HFFc6 (cell line): ENCODE measurements around the gene HLA-B. TPM values are rescaled to one million over a fixed set of nuclear protein-coding genes. Genes with fewer than 3 reads are reported as not detected.
A peak's percentile ranks its signal among the peaks of the same experiment; 100 is the strongest.

Experiments
- DNase-seq: peaks from one replicate; pipeline ENCODE4 v3.0.0-alpha.2; 2018
- H3K27ac Mint-ChIP-seq: 2 replicates; pipeline ENCODE4 v1.8.0; 2020; ENCODE audit warnings: mild to moderate bottlenecking, mixed read lengths
- H3K27me3 Mint-ChIP-seq: 2 replicates; pipeline ENCODE4 v1.8.0; 2021; ENCODE audit warnings: mild to moderate bottlenecking, moderate library complexity, mixed read lengths; ENCODE audit not compliant: insufficient read depth
- H3K36me3 Mint-ChIP-seq: 2 replicates; pipeline ENCODE4 v1.8.0; 2021; ENCODE audit warnings: low read depth, mixed read lengths
- H3K4me1 Mint-ChIP-seq: 2 replicates; pipeline ENCODE4 v1.8.0; 2020; ENCODE audit warnings: low read depth, mixed read lengths
- H3K4me3 Mint-ChIP-seq: 2 replicates; pipeline ENCODE4 v1.8.0; 2020; ENCODE audit warnings: mild to moderate bottlenecking, moderate library complexity, mixed read lengths
- H3K9me3 Mint-ChIP-seq: 2 replicates; pipeline ENCODE4 v1.8.0; 2020; ENCODE audit warnings: mild to moderate bottlenecking, mixed read lengths
- CTCF ChIP-seq: fragments of 200-600 bp; sonication (generic); IDR thresholded peaks from 2 replicates; pipeline ENCODE4 v1.5.0; 2021; ENCODE audit warnings: antibody characterized with exemption, mild to moderate bottlenecking
- total RNA-seq, 6 experiments: library from RNA; stranded (reverse); fragmentation: NEBNext Ultra II Directional; extraction: Animal tissue kit (Norgen Biotek cat#: 25700); gene quantifications; 2 replicates in 1 of 6; 3 replicates in 5 of 6; pipeline ENCODE4 v1.2.3, GENCODE V29; 2021

The HLA-B gene
- total RNA-seq, 6 experiments from 2014 or later: 74.1 to 178 (median 162) TPM

DNA sequence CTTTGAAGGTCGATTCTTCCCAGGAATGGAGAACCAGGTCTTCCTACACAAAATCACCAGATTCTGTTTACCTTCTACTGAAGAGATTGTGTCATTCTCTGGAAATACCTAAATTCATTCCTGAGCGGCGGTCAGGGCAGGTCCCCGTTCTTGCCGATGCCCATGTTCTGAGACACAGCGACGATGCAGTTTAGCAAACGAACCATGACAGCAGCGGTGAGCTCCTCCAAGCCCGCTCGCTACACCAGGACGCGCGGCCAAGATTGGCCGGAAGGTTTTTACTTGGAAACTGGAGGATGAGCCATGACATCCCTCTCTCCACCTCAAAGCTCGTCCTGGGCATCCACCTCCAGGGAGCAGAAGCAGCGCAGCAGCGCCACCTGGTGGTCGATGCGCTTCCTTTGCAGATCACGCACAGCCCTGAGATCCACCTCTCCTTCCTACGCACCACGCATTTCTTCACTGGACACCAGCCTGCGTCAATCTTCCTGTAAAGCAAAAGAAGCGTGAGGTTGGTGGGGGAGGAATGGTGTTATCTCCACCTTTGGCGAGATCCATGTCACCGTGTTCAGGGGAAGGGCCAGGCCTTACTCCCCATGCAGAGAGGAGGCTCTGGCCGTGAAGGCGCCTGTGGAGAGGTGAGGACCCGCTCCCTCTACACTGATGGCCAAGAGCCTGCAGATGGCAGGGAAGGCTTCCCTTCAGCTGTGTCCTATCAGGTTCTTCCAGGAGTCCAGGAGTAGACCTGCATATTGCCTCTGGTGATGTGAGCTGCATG is 9.9 kb upstream of the HLA-B start:
- peak; percentile 79 for DNase-seq
- Mint-ChIP-seq H3K4me3 (peak overlapping the region; percentile 63), H3K27me3 (peaks cover 54% of the 10 kb centered on the region), H3K4me1 (peaks cover 10% of the 10 kb centered on the region), H3K36me3 (peaks cover 2% of the 10 kb centered on the region), H3K9me3 (peaks cover 3% of the 10 kb centered on the region), H3K27ac (no peak overlapping the region)
- peak; percentile 94 for TF ChIP-seq CTCF

DNA sequence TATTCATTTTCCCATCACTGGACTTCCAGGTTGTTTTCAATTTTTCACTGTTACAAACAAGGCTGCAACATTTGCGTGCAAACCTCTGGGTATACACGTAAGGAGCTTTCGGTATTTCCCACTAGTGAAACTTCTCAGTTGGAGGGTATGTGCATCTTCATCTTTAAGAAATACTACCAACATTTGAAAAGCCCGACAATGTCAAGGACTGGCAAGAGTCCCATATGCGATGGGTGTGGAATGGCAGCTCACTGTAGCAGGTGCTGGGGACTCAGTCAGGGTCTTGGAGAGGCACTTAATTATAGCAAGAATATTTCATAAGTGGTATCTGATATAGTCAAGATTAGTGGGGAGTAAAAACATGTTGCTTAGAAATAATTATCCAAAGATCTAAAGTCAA is 8.9 kb upstream of the HLA-B start:
- Mint-ChIP-seq H3K27me3 (peaks cover 57% of the 10 kb centered on the region), H3K9me3 (0 out of 2 replicates have a peak, but pooled peaks cover 2% of the 10 kb centered on the region), H3K4me3 (no peak overlapping the region), H3K4me1 (peaks cover 10% of the 10 kb centered on the region), H3K27ac (no peak overlapping the region), H3K36me3 (no peaks in the 10 kb centered on the region)
- no peak for TF ChIP-seq CTCF
- no peak for DNase-seq

GRCh38 chr6:31363811-31364210 is 6.8 kb upstream of the HLA-B start:
- H3K4me1 Mint-ChIP-seq: peaks cover 10% of the 10 kb centered on the region
- DNase-seq: no peak
- H3K36me3 Mint-ChIP-seq: no peaks in the 10 kb centered on the region
- 0 out of 2 replicates have a peak, but pooled peaks cover 4% of the 10 kb centered on the region for H3K9me3 Mint-ChIP-seq
- H3K27ac Mint-ChIP-seq: no peak overlapping the region
- peaks cover 55% of the 10 kb centered on the region for H3K27me3 Mint-ChIP-seq
- H3K4me3 Mint-ChIP-seq: no peak overlapping the region
- TF ChIP-seq CTCF: no peak

DNA sequence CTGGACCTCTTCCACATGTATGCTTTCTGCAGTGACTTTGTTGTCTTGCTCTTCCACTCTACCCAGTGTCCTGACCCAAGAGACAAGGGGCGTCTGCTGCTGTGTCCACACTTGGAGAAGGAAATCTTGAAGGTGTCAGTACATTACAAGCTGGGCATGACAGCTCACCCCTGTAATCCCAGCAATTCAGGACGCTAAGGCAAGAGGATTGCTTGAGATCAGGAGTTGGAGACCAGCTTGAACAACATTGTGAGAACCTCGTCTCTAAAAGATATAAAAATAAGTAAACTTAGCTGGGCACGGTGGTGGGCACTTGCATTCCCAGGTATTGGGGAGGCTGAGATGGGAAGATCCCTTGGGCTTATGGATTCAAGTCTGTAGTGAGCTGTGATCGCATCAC is 5.8 kb upstream of the HLA-B start:
- TF ChIP-seq CTCF: no peak
- Mint-ChIP-seq H3K27ac (no peak overlapping the region), H3K4me3 (no peak overlapping the region), H3K36me3 (no peaks in the 10 kb centered on the region), H3K4me1 (peaks cover 10% of the 10 kb centered on the region), H3K9me3 (0 out of 2 replicates have a peak, but pooled peaks cover 4% of the 10 kb centered on the region), H3K27me3 (peaks cover 54% of the 10 kb centered on the region)
- no peak for DNase-seq

GRCh38 chr6:31359581-31359980 is 2.6 kb upstream of the HLA-B start:
- Mint-ChIP-seq H3K27me3 (peaks cover 46% of the 10 kb centered on the region), H3K9me3 (0 out of 2 replicates have a peak, but pooled peaks cover 4% of the 10 kb centered on the region), H3K4me3 (no peak overlapping the region), H3K36me3 (no peaks in the 10 kb centered on the region), H3K27ac (no peak overlapping the region), H3K4me1 (peaks cover 6% of the 10 kb centered on the region; the same call in 1 of the 2 replicates)
- TF ChIP-seq CTCF: no peak
- DNase-seq: no peak
